ENCODE measurements around the gene ARG1.
"Not testable (repeated sequence)": the region's sequence is repeated elsewhere in the genome, so short reads cannot be mapped to it uniquely, and the experiment has no call there.

Gene ARG1

DNA sequence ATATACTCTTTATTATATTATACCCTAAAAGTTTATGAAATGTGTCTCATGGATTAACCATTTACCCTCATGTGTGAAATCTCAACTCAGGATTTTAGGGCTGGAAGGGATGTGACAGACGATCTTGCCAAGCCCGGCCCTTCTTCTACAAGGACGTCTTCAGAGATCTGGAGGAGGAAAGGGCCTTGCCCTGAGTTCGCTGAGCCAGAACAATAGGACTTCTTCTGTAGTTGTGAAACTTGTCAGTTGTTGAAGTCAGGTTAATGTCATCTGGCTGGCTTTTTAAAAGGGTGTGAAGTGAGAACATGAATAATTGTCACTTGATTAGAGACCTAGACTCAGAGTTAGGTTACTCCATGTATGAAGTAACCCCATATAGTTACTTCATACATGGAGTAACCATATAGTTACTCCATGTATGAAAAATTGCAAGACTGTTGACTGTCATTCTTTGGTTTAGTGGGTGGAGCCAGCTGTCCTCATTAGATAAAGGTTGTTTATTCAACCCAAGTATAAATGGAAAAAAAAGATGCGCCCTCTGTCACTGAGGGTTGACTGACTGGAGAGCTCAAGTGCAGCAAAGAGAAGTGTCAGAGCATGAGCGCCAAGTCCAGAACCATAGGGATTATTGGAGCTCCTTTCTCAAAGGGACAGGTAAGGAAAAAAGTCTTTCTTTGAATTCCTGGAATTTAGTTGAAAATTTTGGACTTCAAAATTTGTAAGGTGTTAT is at the start of gene ARG1:
Gene ARG1, plus strand, starts transcription at position 541 of the 730 bp plus-strand sequence. Its CDS starts 57 bp downstream, at position 598.
- no peak for DNase-seq

- DNase-seq = no peak
These were observed 48.9 kb upstream of the ARG1 start for GRCh38 chr6:131523988-131524673.

- no peak for DNase-seq
These were observed 48.2 kb upstream of the ARG1 start for GRCh38 chr6:131524695-131525336.

DNA sequence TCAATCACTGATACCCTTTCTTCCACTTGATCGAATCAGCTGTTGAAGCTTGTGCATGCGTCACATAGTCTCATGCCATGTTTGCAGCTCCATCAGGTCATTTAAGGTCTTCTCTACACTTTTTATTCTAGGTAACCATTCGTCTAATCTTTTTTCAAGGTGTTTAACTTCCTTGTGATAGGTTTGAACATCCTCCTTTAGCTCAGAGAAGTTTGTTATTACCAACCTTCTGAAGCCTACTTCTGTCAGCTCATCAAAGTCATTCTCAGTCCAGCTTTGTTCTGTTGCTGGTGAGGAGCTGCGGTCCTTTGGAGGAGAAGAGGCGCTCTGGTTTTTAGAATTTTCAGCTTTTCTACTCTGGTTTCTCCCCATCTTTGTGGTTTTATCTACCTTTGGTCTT is 42.1 kb upstream of the ARG1 start:
- not testable (repeated sequence) for DNase-seq

- not testable (repeated sequence) for DNase-seq
These were observed 41.3 kb upstream of the ARG1 start for GRCh38 chr6:131531681-131532080.

DNA sequence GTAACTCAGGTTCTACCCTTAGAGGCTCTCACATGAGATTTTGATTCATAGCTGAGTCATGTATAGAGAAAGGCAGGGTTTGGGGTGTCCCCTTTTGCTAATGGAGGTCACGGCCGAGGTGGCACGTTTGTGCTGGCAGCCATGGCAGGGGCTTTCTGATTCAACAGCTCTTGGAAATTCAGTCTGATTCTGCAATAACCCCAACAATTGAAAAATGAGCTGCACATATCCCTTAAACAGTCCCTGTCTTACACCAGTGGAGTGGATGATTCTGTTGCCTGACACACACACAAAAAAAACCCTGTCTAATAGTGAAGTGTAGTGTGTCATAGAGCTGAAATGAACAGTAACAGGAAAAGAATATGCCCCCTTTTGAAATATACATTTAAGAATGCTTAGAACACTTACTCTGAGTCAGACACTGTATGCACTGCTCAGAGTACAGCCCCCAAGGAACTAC is 40.4 kb upstream of the ARG1 start:
- DNase-seq = no peak

GRCh38 chr6:131538615-131539014 is 34.4 kb upstream of the ARG1 start:
- not testable (repeated sequence) for DNase-seq

DNA sequence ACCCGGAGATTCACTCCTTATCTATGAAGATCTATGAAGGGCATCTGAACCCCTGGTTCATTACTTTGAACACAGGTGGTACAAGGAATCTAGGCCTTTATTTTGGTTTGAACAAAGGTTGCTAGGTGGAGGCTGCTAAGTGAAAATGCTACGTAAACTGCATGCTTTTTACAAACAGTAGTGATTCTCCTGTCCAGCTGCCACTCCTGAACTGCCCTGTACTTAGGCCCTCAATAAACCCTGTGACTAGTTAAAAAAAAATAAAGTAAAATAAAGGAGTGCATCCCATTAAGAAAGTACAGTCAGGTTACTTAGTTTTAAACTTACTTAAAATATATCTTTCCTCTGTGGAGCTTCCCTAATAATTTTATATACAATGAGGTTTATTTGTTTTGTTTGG is 27.7 kb upstream of the ARG1 start:
- no peak for DNase-seq

- no peak for DNase-seq
These were observed 25.5 kb upstream of the ARG1 start for GRCh38 chr6:131547488-131547887.

- no peak for DNase-seq
These were observed 24.6 kb upstream of the ARG1 start for GRCh38 chr6:131548441-131548840.

DNA sequence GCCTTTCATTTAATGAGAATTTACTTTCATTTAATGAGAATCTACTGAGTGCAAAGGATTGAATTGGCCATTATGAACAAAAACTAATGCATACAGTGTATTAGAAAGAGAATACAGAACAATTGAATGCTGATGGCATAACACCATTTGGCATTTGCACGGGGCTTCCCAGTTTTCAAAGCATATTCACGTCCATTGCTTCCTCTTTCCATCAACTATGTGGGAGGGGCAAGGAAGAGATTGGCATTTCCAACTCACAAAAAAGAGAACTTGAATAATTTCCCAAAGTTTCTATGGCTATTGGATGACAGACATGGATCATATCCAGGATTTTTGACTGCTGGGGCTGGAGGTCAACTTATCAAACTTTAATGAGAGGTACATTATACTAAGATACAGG is 23.2 kb upstream of the ARG1 start:
- no peak for DNase-seq

- DNase-seq = no peak
These were observed 21.1 kb upstream of the ARG1 start for GRCh38 chr6:131551902-131552301.

GRCh38 chr6:131552572-131552971 is 20.5 kb upstream of the ARG1 start:
- DNase-seq = no peak

GRCh38 chr6:131555992-131556391 is 17.0 kb upstream of the ARG1 start:
- DNase-seq = peak; percentile 10

GRCh38 chr6:131558922-131559321 is 14.1 kb upstream of the ARG1 start:
- DNase-seq = no peak

- no peak for DNase-seq
These were observed 10.9 kb upstream of the ARG1 start for GRCh38 chr6:131561925-131562707.

- no peak for DNase-seq
These were observed 8.0 kb upstream of the ARG1 start for GRCh38 chr6:131565056-131565455.

GRCh38 chr6:131568726-131569125 is 4.3 kb upstream of the ARG1 start:
- no peak for DNase-seq

DNA sequence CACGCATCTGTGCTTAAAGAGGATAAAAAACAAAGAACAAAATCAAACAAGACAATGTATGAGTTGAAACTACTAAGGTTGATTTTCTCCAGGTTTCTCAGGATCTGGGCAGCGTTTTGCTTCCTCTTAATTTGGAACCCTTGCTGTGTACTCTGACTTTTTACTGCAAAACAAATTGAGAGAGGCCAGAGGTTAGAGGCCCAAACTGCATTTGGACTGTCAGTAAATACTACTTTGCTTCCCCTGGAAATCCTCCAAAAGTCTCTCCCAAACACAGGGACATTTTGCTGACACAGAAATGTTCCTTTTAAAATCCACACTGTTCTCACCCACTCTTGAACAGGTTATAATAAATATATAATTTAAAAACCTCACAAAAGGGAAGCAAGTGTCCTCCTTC is 1.1 kb downstream of the ARG1 start:
- DNase-seq = no peak

DNA sequence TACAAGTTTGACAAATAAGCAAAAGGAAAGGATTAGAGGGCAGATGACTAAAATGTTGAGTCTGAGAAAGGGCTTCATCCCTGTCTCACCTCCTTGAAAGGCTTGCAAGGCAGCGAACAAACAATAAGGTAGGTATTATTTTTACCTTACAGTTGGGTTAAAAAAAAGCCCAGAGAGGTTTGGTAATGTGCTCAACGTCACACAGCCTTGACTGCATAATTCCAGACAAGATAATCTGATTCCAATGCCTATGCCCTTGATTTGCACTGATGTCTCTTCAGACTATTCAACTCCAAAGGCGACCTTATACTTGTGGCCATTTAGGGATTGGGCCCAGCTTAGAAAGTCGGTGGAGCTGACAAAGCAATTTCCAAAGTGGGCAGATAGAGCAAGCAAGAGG is 1.7 kb downstream of the ARG1 start:
- DNase-seq = no peak

- no peak for DNase-seq
These were observed 2.9 kb downstream of the ARG1 start for GRCh38 chr6:131575834-131576478.

GRCh38 chr6:131581523-131581922 is 8.5 kb downstream of the ARG1 start:
- DNase-seq = no peak

- no peak for DNase-seq
These were observed 13.5 kb downstream of the ARG1 start for GRCh38 chr6:131586543-131586942.

All from eye (tissue), 1 donor.